GM12878 (cell line): ENCODE results near the gene AP2S1. TPM values are rescaled to one million over a fixed set of nuclear protein-coding genes. Genes with fewer than 3 reads are reported as not detected.

Source experiments
- ATAC-seq: fragments of 200-7000 bp; cut with Tn5 transposase; 3 replicates; pipeline ENCODE4 v1.9.1; 2020; ENCODE audit warnings: mild to moderate bottlenecking, moderate library complexity
- Bru-seq: library from RNA; stranded (reverse); fragments of 400-500 nt; gene quantifications from one replicate; lab custom pipeline; 2021; lab: Mats Ljungman, UMichigan
- BruChase-seq, 2 experiments: library from RNA; stranded (reverse); fragments of 400-500 nt; gene quantifications; one replicate each; lab custom pipeline; 2021; lab: Mats Ljungman, UMichigan
- BruUV-seq: library from RNA; stranded (reverse); fragments of 400-500 nt; replicated peaks from 2 replicates; lab custom pipeline; 2021; lab: Mats Ljungman, UMichigan
- CTCF ChIA-PET: fragments of 300-600 bp; sonication (Branson Sonifier 250); formaldehyde crosslinking; extraction: SDS; loops from one replicate; lab custom pipeline; 2021; ENCODE audit warnings: inconsistent platforms; lab: Yijun Ruan, JAX
- POLR2A ChIA-PET: fragments of 350-600 bp; formaldehyde crosslinking; extraction: SDS; loops from one replicate; lab custom pipeline; 2021; ENCODE audit warnings: inconsistent platforms; lab: Charles Lee
- RAD21 ChIA-PET: fragments of 300-600 bp; sonication (Branson Sonifier 250); formaldehyde crosslinking; loops from one replicate; lab custom pipeline; 2023; ENCODE audit warnings: antibody characterized with exemption; ENCODE audit not compliant: unreplicated experiment; lab: Charles Lee
- SMC1A ChIA-PET: fragments of 300-600 bp; sonication (Branson Sonifier 250); formaldehyde crosslinking; loops from one replicate; lab custom pipeline; 2023; ENCODE audit not compliant: unreplicated experiment, uncharacterized antibody; lab: Charles Lee
- DNase-seq: peaks from one replicate; pipeline ENCODE4 v3.0.0-alpha.2; 2011; ENCODE audit warnings: low read depth, low spot score
- FAIRE-seq: peaks from 3 replicates; lab custom pipeline; 2011; peaks lifted over from hg19 to GRCh38; lab: Jason Lieb, UNC
- H2AFZ ChIP-seq: 2 replicates; pipeline ENCODE4 v1.6.0; 2011; ENCODE audit warnings: low read depth, low read length, control low read depth; ENCODE audit not compliant: control insufficient read depth
- H3K27ac ChIP-seq: 2 replicates; pipeline ENCODE4 v1.5.1; 2011; ENCODE audit warnings: control low read depth; ENCODE audit not compliant: control insufficient read depth, insufficient read depth
- H3K27me3 ChIP-seq, 2 experiments: replicated peaks in 1 of 2; 2 replicates each; pipeline versions ENCODE4 v1.6.0 to v1.6.1; 2011; ENCODE audit warnings: low read length in 1 of 2; ENCODE audit not compliant: control insufficient read depth in 2 of 2, insufficient read depth in 2 of 2
- H3K36me3 ChIP-seq, 2 experiments: 2 replicates each; pipeline ENCODE4 v1.5.1; 2011; ENCODE audit warnings: low read length in 1 of 2; ENCODE audit not compliant: control insufficient read depth in 2 of 2, insufficient read depth in 2 of 2
- H3K4me1 ChIP-seq: 2 replicates; pipeline ENCODE4 v1.6.1; 2011; ENCODE audit warnings: mild to moderate bottlenecking, low read length, moderate library complexity, mixed read lengths; ENCODE audit not compliant: control insufficient read depth, insufficient read depth
- H3K4me2 ChIP-seq: 2 replicates; pipeline ENCODE4 v1.6.0; 2011; ENCODE audit warnings: control low read depth; ENCODE audit not compliant: control insufficient read depth, insufficient read depth
- H3K4me3 ChIP-seq: fragments of 200-600 bp; sonication (generic); 2 replicates; pipeline ENCODE4 v1.5.1; 2016
- H3K79me2 ChIP-seq: 2 replicates; pipeline ENCODE4 v1.6.0; 2011; ENCODE audit warnings: low read length; ENCODE audit not compliant: control insufficient read depth, insufficient read depth
- H3K9ac ChIP-seq: 2 replicates; pipeline ENCODE4 v1.8.0; 2011; ENCODE audit warnings: low read length, control low read depth, mixed read lengths; ENCODE audit not compliant: control insufficient read depth, insufficient read depth
- H3K9me3 ChIP-seq: replicated peaks from 3 replicates; pipeline ENCODE4 v1.5.1; 2011; ENCODE audit warnings: mild to moderate bottlenecking, low read length; ENCODE audit not compliant: control insufficient read depth, insufficient read depth
- H4K20me1 ChIP-seq: 2 replicates; pipeline ENCODE4 v1.6.0; 2011; ENCODE audit not compliant: control insufficient read depth, insufficient read depth
- FOS ChIP-seq: IDR thresholded peaks from 3 replicates; pipeline ENCODE4 v1.6.1; 2011; ENCODE audit warnings: borderline replicate concordance; ENCODE audit not compliant: insufficient read length; ENCODE audit errors: extremely low read depth
- NFIC ChIP-seq: IDR thresholded peaks from 2 replicates; pipeline ENCODE4 v1.6.1; 2012; ENCODE audit warnings: low read depth, mild to moderate bottlenecking, inconsistent platforms, low read length, moderate library complexity
- NR2C2 ChIP-seq: IDR thresholded peaks from 2 replicates; pipeline ENCODE4 v1.6.1; 2011; ENCODE audit warnings: borderline replicate concordance, low read depth; ENCODE audit not compliant: control insufficient read depth, insufficient read length
- RAD21 ChIP-seq: IDR thresholded peaks from 2 replicates; pipeline ENCODE4 v1.6.1; 2011; ENCODE audit warnings: mild to moderate bottlenecking, low read depth, low read length, moderate library complexity; ENCODE audit not compliant: insufficient read depth
- RBBP5 ChIP-seq: fragments of 200-600 bp; sonication (generic); conservative IDR thresholded peaks from 2 replicates; pipeline ENCODE4 v1.6.1; 2016
- SRF ChIP-seq, 2 experiments: IDR thresholded peaks; 2 replicates each; pipeline ENCODE4 v1.6.1; 2011; ENCODE audit warnings: low read depth in 2 of 2, low read length in 2 of 2, mild to moderate bottlenecking in 1 of 2, moderate library complexity in 1 of 2
- TCF3 ChIP-seq: IDR thresholded peaks from 2 replicates; pipeline ENCODE4 v1.6.1; 2012; ENCODE audit warnings: low read depth, mild to moderate bottlenecking, low read length, borderline replicate concordance; ENCODE audit not compliant: insufficient read depth
- USF1 ChIP-seq: IDR thresholded peaks from 2 replicates; pipeline ENCODE4 v1.6.1; 2011; ENCODE audit warnings: borderline replicate concordance, low read depth, mild to moderate bottlenecking, moderate library complexity, mixed read lengths, low read length; ENCODE audit not compliant: insufficient read depth; ENCODE audit errors: extremely low read length
- ZNF592 ChIP-seq: fragments of 450-650 bp; IDR thresholded peaks from 2 replicates; pipeline ENCODE4 v1.6.1; 2017; ENCODE audit warnings: mild to moderate bottlenecking, moderate library complexity
- WGBS: methylation state at CpG from one replicate; pipeline ENCODE4 v1.1.6; 2016; ENCODE audit warnings: low lambda C conversion rate; ENCODE audit not compliant: insufficient replicate concordance, insufficient coverage; ENCODE audit errors: missing lambda C conversion rate; 5-methylcytosine and 5-hydroxymethylcytosine counted together
- in situ Hi-C: fragments of 300-500 bp; cut with MboI; formaldehyde crosslinking; loops from 9 replicates; pipeline ENCODE4 v1.14.3; 2018; ENCODE audit warnings: mixed read lengths
- intact Hi-C: fragments of 100-400 bp; cut with micrococcal nuclease; formaldehyde crosslinking; loops from one replicate; pipeline ENCODE4 v1.14.2; 2022; ENCODE audit not compliant: unreplicated experiment
- long read RNA-seq, 2 experiments: library from polyadenylated mRNA; unstranded; transcript quantifications; one replicate each; pipeline ENCODE4 v2.0.0, GENCODE V29; 2019 to 2020
- polyA minus RNA-seq, 3 experiments: library from RNA; depleted of rRNA, polyadenylated mRNA; stranded (reverse); fragments of >200 nt; gene quantifications; 2 replicates each; pipeline ENCODE4 v1.2.3, GENCODE V29; 2011
- polyA plus RNA-seq, 11 experiments: library from polyadenylated mRNA; depleted of rRNA in 4 of 11; unstranded in 6 of 11; stranded (reverse) in 5 of 11; fragments of >200 nt; fragmentation: Nextera tagmentation in 4 of 11; fragmentation: Illumina TruSeq in 1 of 11; extraction: Ambion mirVana in 4 of 11; extraction: Trizol in 1 of 11; gene quantifications; 1 replicate in 1 of 11; 2 replicates in 10 of 11; pipeline versions ENCODE4 v1.2.1 to v1.2.3, GENCODE V29; 2011 to 2016; ENCODE audit warnings: inconsistent platforms in 2 of 11, missing spikeins in 2 of 11, low read depth in 1 of 11
- total RNA-seq, 4 experiments: library from RNA; depleted of rRNA in 3 of 4; stranded (reverse); fragments of >200 nt in 3 of 4; fragmentation: Illumina TruSeq in 1 of 4; extraction: Trizol in 1 of 4; gene quantifications; 2 replicates each; pipeline versions ENCODE4 v1.2.1 to v1.2.3, GENCODE V29; 2013 to 2021

AP2S1 gene
- 6.9 and 13.7 TPM in 2 replicates for total RNA-seq (2013; cell fraction: nucleolus; rRNA removed)
- total RNA-seq (2014; rRNA removed), result 141 and 144 TPM in 2 replicates
- 58.1 and 61.0 TPM in 2 replicates for total RNA-seq (2014; rRNA removed; fragmentation: Illumina TruSeq; extraction: Trizol)
- total RNA-seq (2021), result 121 and 140 TPM in 2 replicates
- polyA plus RNA-seq (2011; ENCODE audit: low read depth), result 57.5 TPM
- 65.3 and 87.2 TPM in 2 replicates for polyA plus RNA-seq (2011; rRNA removed)
- 109 and 141 TPM in 2 replicates for polyA plus RNA-seq (2011; cell fraction: cytosol; rRNA removed)
- polyA plus RNA-seq (2011; cell fraction: nucleus; rRNA removed), result 64.7 and 67.0 TPM in 2 replicates
- 78.2 and 89.1 TPM in 2 replicates for polyA plus RNA-seq (2012)
- 29.3 and 50.5 TPM in 2 replicates for polyA plus RNA-seq (2014; fragmentation: Illumina TruSeq; extraction: Trizol)
- 10 to 100 TPM; 10.8 to 46.6 TPM for polyA plus RNA-seq (2014; fragmentation: Nextera tagmentation; extraction: Ambion mirVana)
- 144 and 167 TPM in 2 replicates for polyA plus RNA-seq (2014; rRNA removed)
- 100 to 1,000 TPM; 228 to 239 TPM for polyA plus RNA-seq (2016; fragmentation: Nextera tagmentation; extraction: Ambion mirVana)
- 37.4 and 51.6 TPM in 2 replicates for polyA minus RNA-seq (2011; rRNA and poly(A)+ RNA removed)
- 31.5 and 43.0 TPM in 2 replicates for polyA minus RNA-seq (2011; cell fraction: cytosol; rRNA and poly(A)+ RNA removed)
- polyA minus RNA-seq (2011; cell fraction: nucleus; rRNA and poly(A)+ RNA removed), result 7.5 and 21.1 TPM in 2 replicates
- percentile 55 among the genes with signal in this experiment for Bru-seq, nascent RNA
- BruChase-seq, experiment 1, labeled RNA remaining after a 6-hour chase, result percentile 67 among the genes with signal in this experiment
- percentile 60 among the genes with signal in this experiment for BruChase-seq, experiment 2, labeled RNA remaining after a 2-hour chase
- long read RNA-seq, experiment 1, transcript AP2S1-201 (5 exons, 935 nt), result major isoform, 109 of 119 reads
- long read RNA-seq, experiment 1, partial matches to known transcripts, result 0 of 119 reads
- long read RNA-seq, experiment 1, other reads (novel, unspliced or antisense), result 3 of 119 reads
- long read RNA-seq, experiment 2, transcript AP2S1-201 (5 exons, 935 nt), result major isoform, 73 of 83 reads
- long read RNA-seq, experiment 2, partial matches to known transcripts, result 0 of 83 reads
- long read RNA-seq, experiment 2, other reads (novel, unspliced or antisense), result 1 of 83 reads

- in situ Hi-C loops, result no loop called here
- TF ChIP-seq USF1 (no peak), NFIC (0 out of 2 replicates have a peak, but pooled peaks have one; percentile 44), RAD21 (no peak), TCF3 (no peak), ZNF592 (no peak), FOS (no peak), SRF (IDR thresholded peaks at IDR 0.05; ENCODE audit: low read depth in 2 of 2, low read length in 2 of 2) (0 out of 4 replicates have a peak, but pooled peaks of 1 of the 2 experiments have one; percentile 43), RBBP5 (no peak), NR2C2 (no peak)
Measured at GRCh38 chr19:46850228-46851203, at the start of gene AP2S1. AP2S1 (minus strand) TSS chr19:46850846; CDS start chr19:46850766, 80 bp downstream.

More at GRCh38 chr19:46850228-46851203, at the start of gene AP2S1:
- POLR2A ChIA-PET, result interaction anchor here (0.7 to 1.7 kb wide), 4 partner anchors 10 to 29 kb away, joined by 3 to 8 read pairs (median 4); no protein-coding TSS in a partner anchor
- CTCF ChIA-PET, result interaction anchor here (0.6 to 2.4 kb wide), 7 partner anchors 9 to 185 kb away, joined by 3 to 16 read pairs (median 3); no protein-coding TSS in a partner anchor
- DNase-seq, result peak; percentile 98
- H4K20me1 ChIP-seq, result no peaks in the 10 kb centered on the region
- peak within 1 kb of the TSS; percentile 56 for H3K27ac ChIP-seq
- BruUV-seq, result no TSS peak
- intact Hi-C loops, result loop anchor here (10.0 kb wide), 1 partner anchor 264 kb away; the partner anchor contains the start of gene ZC3H4
- H2AFZ ChIP-seq, result peak within 1 kb of the TSS; percentile 67
- RAD21 ChIA-PET, result no interaction called here
- peaks cover 0 to 5% of the 10 kb centered on the region in 2 experiments; a peak in 1 of 4 replicates for H3K36me3 ChIP-seq
- peak within 1 kb of the TSS; percentile 99 for H3K4me3 ChIP-seq
- no peaks in the 10 kb centered on the region for H3K27me3 ChIP-seq
- peak; percentile 97 for FAIRE-seq
- H3K4me1 ChIP-seq, result peaks cover 3% of the 10 kb centered on the region; the same call in 1 of the 2 replicates
- ATAC-seq, result peak; percentile 99
- no peaks in the 10 kb centered on the region for H3K9me3 ChIP-seq
- SMC1A ChIA-PET, result interaction anchor here (1.3 kb wide), 1 partner anchor 185 kb away, joined by 4 read pairs; no protein-coding TSS in a partner anchor
- peak within 1 kb of the TSS; percentile 82 for H3K9ac ChIP-seq
- under 1% methylated on average over 53 of the region's 53 CpGs for WGBS
- H3K79me2 ChIP-seq, result peaks cover 14% of the 10 kb centered on the region
- peak within 1 kb of the TSS; percentile 95 for H3K4me2 ChIP-seq
